ENCODE measurements around the gene RNF14.
A peak's percentile ranks its signal among the peaks of the same experiment; 100 is the strongest.
"Not testable (repeated sequence)": the region's sequence is repeated elsewhere in the genome, so short reads cannot be mapped to it uniquely, and the experiment has no call there.

Gene RNF14

GRCh38 chr5:141968914-141969608, at the start of gene RNF14:
RNF14 (plus strand) TSS chr5:141969105; CDS start chr5:141973589, 4,484 bp downstream.
- DNase-seq (ENCODE audit: low read depth): peak; percentile 58

- no peak for DNase-seq (ENCODE audit: low read depth)
Measured at GRCh38 chr5:141919218-141920119, 49.4 kb upstream of the RNF14 start.

GRCh38 chr5:141920771-141921170, 48.1 kb upstream of the RNF14 start:
- DNase-seq (ENCODE audit: low read depth): no peak

GRCh38 chr5:141922827-141923447, 46.0 kb upstream of the RNF14 start:
- not testable (repeated sequence) for DNase-seq (ENCODE audit: low read depth)

- peak; percentile 66 for DNase-seq (ENCODE audit: low read depth)
Measured at GRCh38 chr5:141923448-141924313, 45.2 kb upstream of the RNF14 start, which contains the start of gene DELE1. DELE1 (plus strand) TSS chr5:141923871; CDS start chr5:141923942, 71 bp downstream.

- no peak for DNase-seq (ENCODE audit: low read depth)
Measured at GRCh38 chr5:141926434-141926833, 42.5 kb upstream of the RNF14 start.

GRCh38 chr5:141928051-141928450, 40.9 kb upstream of the RNF14 start:
- no peak for DNase-seq (ENCODE audit: low read depth)

GRCh38 chr5:141929398-141930058, 39.4 kb upstream of the RNF14 start:
- DNase-seq (ENCODE audit: low read depth): no peak

- DNase-seq (ENCODE audit: low read depth): no peak
Measured at GRCh38 chr5:141931694-141932093, 37.2 kb upstream of the RNF14 start.

- no peak for DNase-seq (ENCODE audit: low read depth)
Measured at GRCh38 chr5:141933151-141933550, 35.8 kb upstream of the RNF14 start.

GRCh38 chr5:141934099-141934844, 34.6 kb upstream of the RNF14 start:
- no peak for DNase-seq (ENCODE audit: low read depth)

GRCh38 chr5:141935538-141935937, 33.4 kb upstream of the RNF14 start:
- DNase-seq (ENCODE audit: low read depth): no peak

GRCh38 chr5:141940695-141941271, 28.1 kb upstream of the RNF14 start:
- no peak for DNase-seq (ENCODE audit: low read depth)

GRCh38 chr5:141941307-141941706, 27.6 kb upstream of the RNF14 start:
- DNase-seq (ENCODE audit: low read depth): no peak

GRCh38 chr5:141941779-141942178, 27.1 kb upstream of the RNF14 start:
- no peak for DNase-seq (ENCODE audit: low read depth)

- no peak for DNase-seq (ENCODE audit: low read depth)
Measured at GRCh38 chr5:141942185-141942857, 26.6 kb upstream of the RNF14 start.

- no peak for DNase-seq (ENCODE audit: low read depth)
Measured at GRCh38 chr5:141944076-141944475, 24.8 kb upstream of the RNF14 start.

- DNase-seq (ENCODE audit: low read depth): no peak
Measured at GRCh38 chr5:141945511-141946051, 23.3 kb upstream of the RNF14 start.

GRCh38 chr5:141947316-141947715, 21.6 kb upstream of the RNF14 start:
- DNase-seq (ENCODE audit: low read depth): no peak
